DOHH2 (cell line): ENCODE data around the gene DNAJC21.
"Not testable (repeated sequence)": the region's sequence is repeated elsewhere in the genome, so short reads cannot be mapped to it uniquely, and the experiment has no call there.

Source experiments
- EZH2phosphoT487 ChIP-seq: fragments of 200-600 bp; sonication (generic); IDR thresholded peaks from 2 replicates; pipeline ENCODE4 v1.6.1; 2017; ENCODE audit warnings: borderline replicate concordance, mild to moderate bottlenecking, antibody characterized with exemption, low read length, moderate library complexity, mixed read lengths
- TF ChIP-seq, protein P1 (sequence below): fragments of 200-600 bp; sonication (generic); IDR thresholded peaks from one replicate; pipeline ENCODE4 v1.5.1; 2014; ENCODE audit warnings: antibody characterized with exemption, mild to moderate bottlenecking, low read depth, low read length; ENCODE audit not compliant: poor library complexity, severe bottlenecking

DNA sequence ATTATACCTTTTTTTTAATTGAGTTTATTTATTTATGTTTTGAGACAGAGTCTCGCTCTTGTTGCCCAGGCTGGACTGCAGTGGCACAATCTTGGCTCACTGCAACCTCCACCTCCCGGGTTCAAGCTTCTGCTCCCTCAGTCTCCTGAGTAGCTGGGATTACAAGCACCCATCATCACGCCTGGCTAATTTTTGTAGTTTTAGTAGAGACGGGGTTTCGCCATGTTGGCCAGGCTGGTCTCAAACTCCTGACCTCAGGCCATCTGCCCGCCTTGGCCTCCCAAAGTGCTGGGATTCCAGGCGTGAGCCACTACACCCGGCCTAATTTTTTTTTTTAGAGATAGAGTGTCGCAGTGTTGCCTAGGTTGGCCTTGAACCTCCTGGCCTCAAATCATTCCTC, 6.1 kb upstream of the DNAJC21 start:
- TF ChIP-seq, protein P1, sequence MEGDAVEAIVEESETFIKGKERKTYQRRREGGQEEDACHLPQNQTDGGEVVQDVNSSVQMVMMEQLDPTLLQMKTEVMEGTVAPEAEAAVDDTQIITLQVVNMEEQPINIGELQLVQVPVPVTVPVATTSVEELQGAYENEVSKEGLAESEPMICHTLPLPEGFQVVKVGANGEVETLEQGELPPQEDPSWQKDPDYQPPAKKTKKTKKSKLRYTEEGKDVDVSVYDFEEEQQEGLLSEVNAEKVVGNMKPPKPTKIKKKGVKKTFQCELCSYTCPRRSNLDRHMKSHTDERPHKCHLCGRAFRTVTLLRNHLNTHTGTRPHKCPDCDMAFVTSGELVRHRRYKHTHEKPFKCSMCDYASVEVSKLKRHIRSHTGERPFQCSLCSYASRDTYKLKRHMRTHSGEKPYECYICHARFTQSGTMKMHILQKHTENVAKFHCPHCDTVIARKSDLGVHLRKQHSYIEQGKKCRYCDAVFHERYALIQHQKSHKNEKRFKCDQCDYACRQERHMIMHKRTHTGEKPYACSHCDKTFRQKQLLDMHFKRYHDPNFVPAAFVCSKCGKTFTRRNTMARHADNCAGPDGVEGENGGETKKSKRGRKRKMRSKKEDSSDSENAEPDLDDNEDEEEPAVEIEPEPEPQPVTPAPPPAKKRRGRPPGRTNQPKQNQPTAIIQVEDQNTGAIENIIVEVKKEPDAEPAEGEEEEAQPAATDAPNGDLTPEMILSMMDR: not testable (repeated sequence)
- TF ChIP-seq EZH2phosphoT487: not testable (repeated sequence)
